Activated CD4-positive, CD25-positive, alpha-beta regulatory T cell treated with anti-CD3 and anti-CD28 coated beads, Interleukin-2, amount 50 U/mL, for 16 hours (primary cell): ENCODE results near the gene ANAPC2.
"Not testable (repeated sequence)": the region's sequence is repeated elsewhere in the genome, so short reads cannot be mapped to it uniquely, and the experiment has no call there.

ENCODE experiments used
- DNase-seq: peaks from one replicate; pipeline ENCODE4 v3.0.0-alpha.2; 2020; ENCODE audit warnings: low read depth, low spot score

Gene ANAPC2

GRCh38 chr9:137147091-137147792, 41.1 kb downstream of the ANAPC2 start:
- no peak for DNase-seq

DNA sequence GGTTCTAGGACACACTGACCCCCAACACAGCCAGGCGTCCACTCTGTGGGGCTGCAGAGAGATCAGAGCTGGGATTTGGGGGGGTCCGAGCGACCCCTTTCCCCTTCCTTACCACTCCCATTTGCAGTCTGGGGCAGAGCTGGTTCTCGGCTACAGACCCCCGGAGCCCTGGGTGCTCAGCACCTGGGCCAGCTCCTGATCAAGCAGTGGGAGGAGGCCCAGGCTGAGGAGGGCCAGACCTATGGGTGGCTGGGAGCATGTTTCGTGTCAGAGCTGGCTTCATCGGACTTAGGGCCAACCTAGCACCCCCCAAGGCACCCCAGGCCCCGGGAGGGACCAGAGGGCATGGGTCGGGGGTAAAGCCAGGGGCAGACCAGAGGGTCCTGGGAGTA, 41.8 kb downstream of the ANAPC2 start:
- no peak for DNase-seq

GRCh38 chr9:137145731-137146526, 42.4 kb downstream of the ANAPC2 start:
- no peak for DNase-seq

DNA sequence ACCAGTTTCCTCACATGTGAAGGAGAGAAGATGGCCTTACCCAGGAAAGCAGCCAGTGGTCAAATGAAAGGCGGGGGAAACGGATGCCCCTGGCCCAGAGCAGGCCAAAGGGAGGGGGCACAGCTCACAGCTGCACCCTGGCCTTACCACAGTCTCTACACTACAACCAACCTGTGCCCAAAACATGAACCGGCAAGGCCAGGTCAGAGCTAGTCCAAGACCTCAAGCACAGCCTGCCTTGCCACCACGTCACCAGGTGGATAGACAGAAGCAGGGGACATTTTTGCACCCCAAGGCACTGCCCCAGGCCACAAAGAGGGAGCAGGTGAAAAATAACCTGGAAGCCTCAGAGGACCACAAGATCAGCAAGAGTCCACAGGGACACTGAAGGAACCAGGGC, 44.9 kb downstream of the ANAPC2 start:
- DNase-seq, result no peak

- no peak for DNase-seq
These were observed 46.1 kb downstream of the ANAPC2 start for GRCh38 chr9:137141976-137142936.

DNA sequence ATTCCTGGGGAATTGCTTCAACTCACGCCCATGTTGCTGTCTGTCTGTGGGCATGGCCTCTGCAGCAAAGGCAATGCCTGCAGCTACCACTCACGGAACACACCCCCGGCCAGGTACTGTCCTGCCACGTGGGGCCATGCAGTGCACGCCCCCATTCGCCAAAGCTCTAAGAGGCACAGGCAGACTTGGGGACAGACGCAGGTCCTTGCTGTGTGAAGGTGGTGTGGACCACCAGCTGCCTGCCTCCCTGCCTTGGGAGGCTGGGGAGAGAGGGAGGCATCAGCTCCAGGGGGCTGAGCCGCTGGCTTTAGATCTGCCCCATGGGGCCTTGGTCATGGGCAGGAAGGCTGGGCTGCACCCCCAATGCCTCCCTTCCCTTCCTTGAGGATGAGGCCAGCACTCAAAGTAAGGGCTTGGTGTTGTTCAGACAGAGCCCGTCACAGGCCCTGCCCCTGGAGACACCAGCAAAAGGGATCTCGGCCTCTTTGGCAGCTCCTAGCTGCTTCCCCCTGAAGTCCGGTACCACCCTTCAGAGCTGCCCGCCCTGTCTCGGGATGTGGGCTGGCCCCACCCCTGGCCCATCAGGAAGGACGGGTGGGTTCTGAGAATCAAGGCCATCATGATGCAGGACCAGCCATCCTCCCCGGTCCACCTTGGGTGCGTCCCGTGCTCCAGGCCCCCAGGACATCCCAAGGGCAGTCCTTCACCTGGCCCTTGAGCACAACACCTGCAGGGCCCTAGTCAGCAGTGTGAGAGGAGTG, 47.1 kb downstream of the ANAPC2 start:
- DNase-seq, result no peak

- no peak for DNase-seq
These were observed 48.0 kb downstream of the ANAPC2 start for GRCh38 chr9:137140151-137141012.

GRCh38 chr9:137139468-137140150, 48.8 kb downstream of the ANAPC2 start:
- no peak for DNase-seq

DNA sequence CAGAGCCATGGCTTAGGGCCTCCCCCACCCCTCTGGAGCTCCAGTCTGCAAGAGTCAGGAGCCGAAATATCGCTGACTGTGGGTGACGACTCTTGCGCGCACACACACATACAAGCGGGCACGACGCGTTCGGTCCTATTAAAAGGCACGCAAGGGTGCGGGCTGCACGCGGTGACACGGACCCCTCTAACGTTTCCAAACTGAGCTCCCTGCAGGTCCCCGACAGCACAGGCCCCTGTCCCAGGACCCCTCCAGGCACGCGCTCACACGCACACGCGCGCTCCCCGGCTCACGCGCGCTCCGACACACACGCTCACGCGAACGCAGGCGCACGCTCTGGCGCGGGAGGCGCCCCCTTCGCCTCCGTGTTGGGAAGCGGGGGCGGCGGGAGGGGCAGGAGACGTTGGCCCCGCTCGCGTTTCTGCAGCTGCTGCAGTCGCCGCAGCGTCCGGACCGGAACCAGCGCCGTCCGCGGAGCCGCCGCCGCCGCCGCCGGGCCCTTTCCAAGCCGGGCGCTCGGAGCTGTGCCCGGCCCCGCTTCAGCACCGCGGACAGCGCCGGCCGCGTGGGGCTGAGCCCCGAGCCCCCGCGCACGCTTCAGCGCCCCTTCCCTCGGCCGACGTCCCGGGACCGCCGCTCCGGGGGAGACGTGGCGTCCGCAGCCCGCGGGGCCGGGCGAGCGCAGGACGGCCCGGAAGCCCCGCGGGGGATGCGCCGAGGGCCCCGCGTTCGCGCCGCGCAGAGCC, 49.5 kb downstream of the ANAPC2 start, which contains the start of gene GRIN1:
GRIN1 (plus strand) TSS at position 433 of the 746 bp plus-strand sequence. CDS start 333 bp downstream, outside the sequence.
- DNase-seq, result no peak

- DNase-seq, result no peak
These were observed 50.2 kb downstream of the ANAPC2 start for GRCh38 chr9:137138058-137138721.

DNA sequence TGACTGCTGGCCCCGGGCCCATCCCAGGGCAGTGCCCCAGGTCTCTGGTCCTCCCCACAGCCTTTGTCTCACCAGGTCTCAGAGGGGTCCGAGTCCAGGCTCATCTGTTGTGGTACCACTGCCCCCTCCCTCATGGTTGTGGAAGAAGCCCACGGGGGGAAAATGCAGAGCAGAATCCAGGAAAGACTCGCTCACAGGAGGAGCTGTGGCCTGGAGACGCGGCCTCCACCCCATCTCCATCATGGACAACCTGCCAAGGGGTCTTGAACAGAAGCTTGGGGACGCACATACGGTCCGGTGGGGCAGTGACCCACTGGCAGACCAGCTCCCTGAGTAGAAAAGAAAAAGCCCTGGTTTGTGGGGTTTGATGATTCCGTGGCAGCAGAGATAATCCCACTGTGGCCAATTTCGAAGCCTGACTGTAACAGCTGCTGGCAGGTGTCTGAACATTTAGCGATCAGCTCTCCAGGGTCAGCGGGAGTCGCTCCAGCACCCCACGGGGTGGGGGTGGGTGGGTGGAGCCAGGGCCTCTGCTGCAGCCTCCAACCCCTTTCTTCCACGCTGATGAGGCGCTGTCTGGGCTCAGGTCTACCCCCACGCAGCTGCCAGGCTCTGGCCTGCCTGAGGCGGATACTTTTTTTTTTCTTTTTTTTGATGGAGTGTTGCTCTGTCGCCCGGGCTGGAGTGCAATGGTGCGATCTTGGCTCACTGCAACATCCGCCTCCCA, 51.3 kb downstream of the ANAPC2 start:
- no peak for DNase-seq

- no peak for DNase-seq
These were observed 52.0 kb downstream of the ANAPC2 start for GRCh38 chr9:137136261-137136880.

DNA sequence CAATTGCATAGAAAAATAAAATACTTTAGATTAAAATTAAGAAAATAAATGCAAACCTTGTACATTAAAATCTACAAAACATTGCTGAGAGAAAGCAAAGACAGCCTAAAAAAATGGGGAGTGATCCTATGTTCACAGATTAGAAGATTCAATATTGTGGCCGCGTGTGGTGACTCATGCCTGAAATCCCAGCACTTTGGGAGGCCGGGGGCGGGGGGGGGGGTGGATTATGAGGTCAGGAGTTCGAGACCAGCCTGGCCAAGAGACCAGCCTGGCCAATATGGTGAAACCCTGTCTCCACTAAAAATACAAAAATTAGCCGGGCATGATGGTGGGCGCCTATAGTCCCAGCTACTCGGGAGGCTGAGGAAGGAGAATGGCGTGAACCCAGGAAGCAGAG, 53.2 kb downstream of the ANAPC2 start:
- not testable (repeated sequence) for DNase-seq

DNA sequence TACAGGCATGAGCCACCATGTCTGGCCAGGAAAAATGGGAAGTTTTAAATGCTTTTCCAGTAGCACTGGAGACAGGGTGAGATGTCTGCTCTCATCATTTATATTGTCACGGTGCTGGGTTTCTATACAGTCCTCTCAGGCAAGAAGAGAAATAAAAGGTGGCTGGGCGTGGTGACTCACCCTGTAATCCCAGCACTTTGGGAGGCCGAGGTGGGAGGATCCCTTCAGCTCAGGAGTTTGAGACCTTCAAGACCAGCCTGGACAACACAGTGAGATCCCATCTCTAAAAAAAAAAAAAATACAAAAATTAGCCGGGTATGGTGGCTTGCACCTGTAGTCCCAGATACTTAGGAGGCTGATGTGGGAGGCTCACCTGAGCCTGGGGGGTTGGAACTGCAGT, 54.2 kb downstream of the ANAPC2 start:
- DNase-seq, result no peak

DNA sequence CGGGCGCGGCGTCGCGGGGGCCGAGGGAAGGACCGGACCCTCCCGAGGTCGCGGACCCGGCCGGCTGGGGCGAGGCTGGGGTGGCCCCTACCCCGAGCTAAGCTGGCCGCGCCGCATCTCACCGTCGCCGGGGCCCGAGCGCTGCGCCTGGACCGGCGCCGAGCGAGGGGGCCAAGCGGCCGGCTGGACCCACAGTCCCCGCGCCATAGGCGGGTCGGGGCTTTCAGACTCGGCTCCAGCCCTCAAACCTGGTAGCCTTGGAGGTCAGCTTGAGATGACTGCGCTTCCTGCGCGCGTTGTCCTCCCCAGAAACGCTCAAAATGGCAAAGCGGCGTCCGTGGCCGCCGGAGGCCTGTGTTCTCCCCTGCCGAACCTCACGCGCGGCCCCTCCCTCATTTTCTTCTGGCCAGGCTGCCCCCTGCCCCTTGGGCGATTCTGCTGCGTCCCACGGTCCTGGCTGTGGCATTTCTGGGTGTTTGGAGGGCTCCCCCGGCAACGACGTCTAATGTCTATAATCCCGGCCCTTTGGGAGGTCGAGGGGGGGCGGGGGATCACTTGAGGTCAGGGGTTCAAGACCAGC, 58.1 kb downstream of the ANAPC2 start:
- DNase-seq, result no peak

GRCh38 chr9:137129456-137130175, 58.7 kb downstream of the ANAPC2 start:
- peak; percentile 79 for DNase-seq
